HG02571 (cell line): ENCODE results near the gene TTLL3.
"Not testable (repeated sequence)": the region's sequence is repeated elsewhere in the genome, so short reads cannot be mapped to it uniquely, and the experiment has no call there.

Experiments
- ATAC-seq: cut with Tn5 transposase; IDR thresholded peaks from one replicate; pipeline ENCODE4 v1.9.1; 2021; ENCODE audit warnings: mild to moderate bottlenecking, moderate library complexity; ENCODE audit not compliant: unreplicated experiment

TTLL3 gene, protein sequence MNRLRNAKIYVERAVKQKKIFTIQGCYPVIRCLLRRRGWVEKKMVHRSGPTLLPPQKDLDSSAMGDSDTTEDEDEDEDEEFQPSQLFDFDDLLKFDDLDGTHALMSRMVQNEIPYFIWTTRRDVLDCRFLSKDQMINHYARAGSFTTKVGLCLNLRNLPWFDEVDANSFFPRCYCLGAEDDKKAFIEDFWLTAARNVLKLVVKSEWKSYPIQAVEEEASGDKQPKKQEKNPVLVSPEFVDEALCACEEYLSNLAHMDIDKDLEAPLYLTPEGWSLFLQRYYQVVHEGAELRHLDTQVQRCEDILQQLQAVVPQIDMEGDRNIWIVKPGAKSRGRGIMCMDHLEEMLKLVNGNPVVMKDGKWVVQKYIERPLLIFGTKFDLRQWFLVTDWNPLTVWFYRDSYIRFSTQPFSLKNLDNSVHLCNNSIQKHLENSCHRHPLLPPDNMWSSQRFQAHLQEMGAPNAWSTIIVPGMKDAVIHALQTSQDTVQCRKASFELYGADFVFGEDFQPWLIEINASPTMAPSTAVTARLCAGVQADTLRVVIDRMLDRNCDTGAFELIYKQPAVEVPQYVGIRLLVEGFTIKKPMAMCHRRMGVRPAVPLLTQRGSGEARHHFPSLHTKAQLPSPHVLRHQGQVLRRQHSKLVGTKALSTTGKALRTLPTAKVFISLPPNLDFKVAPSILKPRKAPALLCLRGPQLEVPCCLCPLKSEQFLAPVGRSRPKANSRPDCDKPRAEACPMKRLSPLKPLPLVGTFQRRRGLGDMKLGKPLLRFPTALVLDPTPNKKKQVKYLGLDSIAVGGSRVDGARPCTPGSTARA

DNA sequence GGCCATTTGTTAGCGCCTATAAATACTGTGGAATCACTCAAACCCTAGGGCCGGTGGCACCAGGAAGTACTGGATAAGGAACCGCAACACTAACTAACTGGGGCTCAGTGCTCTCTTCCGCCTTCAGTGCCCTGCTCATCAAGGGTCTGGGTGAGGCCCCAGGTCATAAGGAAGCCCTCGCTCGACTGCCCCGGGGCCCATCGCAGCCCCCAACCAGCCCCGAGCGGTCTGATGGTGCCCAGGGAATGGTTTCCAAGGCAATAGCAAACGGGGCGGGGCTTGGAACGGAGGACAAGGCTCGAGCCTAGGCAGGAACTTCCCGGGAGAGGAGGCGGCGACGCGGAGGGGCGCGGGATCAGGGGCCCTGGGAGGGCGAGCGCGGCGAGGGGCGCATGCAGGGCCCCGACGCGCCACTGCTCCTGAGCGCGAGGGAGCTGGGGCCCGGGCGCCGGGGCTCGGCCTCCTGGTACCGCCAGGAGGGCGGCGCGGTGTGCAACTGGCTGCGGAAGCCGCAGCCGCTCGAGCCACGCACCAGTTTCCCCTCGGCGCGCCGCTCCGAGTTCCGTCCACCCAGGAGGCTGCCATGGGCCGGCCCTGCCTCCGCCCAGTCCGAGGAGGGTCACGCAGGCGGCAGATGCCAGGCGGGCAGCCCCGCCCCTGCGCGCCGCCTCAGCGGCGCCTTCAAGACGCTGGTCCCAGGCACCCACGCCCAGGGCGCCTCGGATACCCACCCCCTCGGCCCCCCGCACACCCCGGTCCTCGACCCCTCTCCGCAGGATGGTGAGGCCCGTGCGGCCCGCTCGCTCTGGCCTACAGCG is at the start of gene TTLL3:
TTLL3 (plus strand) TSS at position 648 of the 818 bp plus-strand sequence. CDS start 400 bp downstream, outside the sequence.
- peak; percentile 50 for ATAC-seq

DNA sequence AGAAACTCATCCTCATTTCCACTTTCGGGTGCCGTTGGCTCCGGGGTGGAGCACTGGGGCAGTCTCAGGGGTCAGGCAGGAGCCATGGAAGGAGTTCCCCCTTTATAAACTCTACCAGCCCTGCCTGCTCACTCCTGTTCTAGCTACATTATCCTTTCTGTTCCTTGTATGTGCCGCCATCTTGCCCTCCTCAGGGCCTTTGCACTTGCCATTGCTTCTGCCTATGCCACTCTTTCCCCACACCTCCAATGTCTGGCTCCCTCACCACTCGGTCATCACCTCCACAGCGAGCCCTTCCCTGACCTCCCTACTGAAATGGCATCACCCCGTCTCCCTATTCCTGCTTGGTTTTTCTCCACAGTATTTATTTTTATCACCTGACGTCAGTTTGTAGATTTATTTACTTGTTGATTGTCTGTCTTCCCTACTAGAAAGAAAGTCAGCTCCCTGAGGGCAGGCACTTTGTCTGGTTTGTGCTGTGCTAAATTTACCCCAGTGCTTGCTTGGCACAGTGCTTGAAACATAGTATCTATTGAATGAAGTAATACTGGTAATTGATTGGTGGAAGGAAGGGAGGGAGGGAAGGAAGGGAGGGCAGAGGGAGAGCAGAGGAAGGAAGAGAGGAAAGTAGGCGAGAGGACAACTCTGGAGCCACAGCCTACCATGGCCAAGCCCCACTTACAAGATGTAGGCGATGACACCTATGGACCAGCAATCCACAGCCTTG is 49.1 kb upstream of the TTLL3 start:
- ATAC-seq, result no peak

GRCh38 chr3:9761919-9762318 is 48.1 kb upstream of the TTLL3 start:
- no peak for ATAC-seq

- no peak for ATAC-seq
These were observed 47.2 kb upstream of the TTLL3 start for GRCh38 chr3:9762871-9763270.

- ATAC-seq, result no peak
These were observed 44.2 kb upstream of the TTLL3 start for GRCh38 chr3:9765865-9766264.

- no peak for ATAC-seq
These were observed 42.6 kb upstream of the TTLL3 start for GRCh38 chr3:9767418-9767817.

DNA sequence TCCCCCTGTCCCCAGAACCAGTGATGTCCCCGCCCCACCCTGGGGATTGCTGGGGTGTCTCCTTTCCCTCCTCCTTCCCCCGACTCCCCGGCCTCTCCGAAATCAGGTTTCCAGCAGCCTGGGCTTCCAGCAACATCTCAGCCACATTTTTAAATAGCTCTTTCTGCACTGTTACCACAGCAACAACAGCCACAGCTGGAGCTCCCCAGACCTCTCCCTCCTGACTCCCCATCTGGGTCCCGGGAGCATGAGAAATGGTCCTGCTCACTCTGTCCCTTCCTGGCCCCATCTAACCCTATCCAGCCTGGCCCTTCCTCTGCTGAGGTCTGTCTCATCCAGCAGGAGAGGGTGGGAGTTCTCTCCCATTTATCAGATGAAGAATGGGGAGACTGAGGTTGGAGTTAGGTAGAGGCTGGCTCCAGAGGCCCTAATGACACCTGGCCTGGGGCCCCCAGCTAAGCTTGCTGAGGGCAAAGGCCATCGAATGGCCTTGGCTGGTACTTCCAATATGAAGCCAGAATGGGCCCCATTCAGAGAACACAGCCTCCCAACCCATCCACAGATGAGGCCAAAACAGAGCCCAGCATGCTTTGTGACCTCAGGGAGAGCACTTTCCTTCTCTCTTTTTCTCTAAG is 41.8 kb upstream of the TTLL3 start:
- ATAC-seq, result no peak

DNA sequence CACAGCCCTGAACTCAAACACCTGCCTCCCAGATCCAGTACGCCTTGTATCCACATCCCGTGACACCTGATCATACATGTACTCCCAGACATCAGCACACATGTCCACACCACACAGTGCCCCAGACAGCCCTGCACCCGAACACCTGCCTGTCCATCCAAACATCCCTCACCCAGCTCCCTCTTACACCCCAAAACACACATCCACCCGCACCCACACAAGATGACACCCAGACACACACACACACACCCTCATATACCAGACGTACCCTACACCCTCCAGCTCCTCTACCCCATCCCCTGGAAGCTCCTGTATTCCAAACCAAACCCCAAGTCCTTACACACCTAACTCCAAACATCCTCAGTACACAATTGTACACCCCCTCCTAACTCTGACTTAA is 41.0 kb upstream of the TTLL3 start:
- ATAC-seq, result no peak

- peak; percentile 75 for ATAC-seq
These were observed 40.4 kb upstream of the TTLL3 start, which contains the start of gene CAMK1 for GRCh38 chr3:9769426-9770275. TSS of gene CAMK1 (minus strand) at chr3:9769947. CDS start at chr3:9767749, 2,198 bp downstream.

GRCh38 chr3:9770276-9770812 is 39.7 kb upstream of the TTLL3 start:
- ATAC-seq, result no peak

DNA sequence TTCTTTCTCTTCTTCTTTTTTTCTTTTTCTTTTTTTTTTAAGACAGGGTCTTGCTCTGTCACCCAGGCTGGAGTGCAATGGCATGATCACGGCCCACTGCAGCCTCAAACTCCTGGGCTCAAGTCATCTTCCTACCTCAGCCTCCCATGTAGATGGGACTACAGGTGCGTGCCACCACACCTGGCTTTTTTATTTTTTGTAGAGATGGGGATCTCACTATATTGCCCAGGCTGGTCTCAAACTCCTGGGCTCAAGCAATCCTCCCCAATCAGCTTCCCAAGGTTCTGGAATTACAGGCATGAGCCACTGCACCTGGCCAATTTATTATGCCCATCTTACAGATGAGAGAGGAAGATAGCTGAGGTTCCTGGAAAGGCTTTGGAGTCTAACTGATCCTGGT is 39.1 kb upstream of the TTLL3 start:
- ATAC-seq, result not testable (repeated sequence)

GRCh38 chr3:9776896-9777693 is 33.0 kb upstream of the TTLL3 start:
- no peak for ATAC-seq

DNA sequence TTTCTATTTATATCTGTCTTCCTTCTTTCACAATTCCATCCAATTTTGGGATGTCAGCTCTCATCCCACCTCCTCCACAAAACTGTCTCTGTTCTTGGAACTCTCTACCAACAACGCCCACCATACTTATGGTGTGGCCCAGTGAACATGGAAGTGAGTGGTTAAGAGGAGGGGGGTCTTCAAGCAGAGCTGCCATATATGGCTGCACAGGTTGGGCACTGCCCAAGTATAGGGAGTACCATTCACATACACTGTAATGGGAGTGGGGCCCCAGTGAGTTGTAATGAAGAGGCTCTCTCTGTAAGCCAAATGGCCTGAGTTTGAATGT is 32.4 kb upstream of the TTLL3 start:
- no peak for ATAC-seq

DNA sequence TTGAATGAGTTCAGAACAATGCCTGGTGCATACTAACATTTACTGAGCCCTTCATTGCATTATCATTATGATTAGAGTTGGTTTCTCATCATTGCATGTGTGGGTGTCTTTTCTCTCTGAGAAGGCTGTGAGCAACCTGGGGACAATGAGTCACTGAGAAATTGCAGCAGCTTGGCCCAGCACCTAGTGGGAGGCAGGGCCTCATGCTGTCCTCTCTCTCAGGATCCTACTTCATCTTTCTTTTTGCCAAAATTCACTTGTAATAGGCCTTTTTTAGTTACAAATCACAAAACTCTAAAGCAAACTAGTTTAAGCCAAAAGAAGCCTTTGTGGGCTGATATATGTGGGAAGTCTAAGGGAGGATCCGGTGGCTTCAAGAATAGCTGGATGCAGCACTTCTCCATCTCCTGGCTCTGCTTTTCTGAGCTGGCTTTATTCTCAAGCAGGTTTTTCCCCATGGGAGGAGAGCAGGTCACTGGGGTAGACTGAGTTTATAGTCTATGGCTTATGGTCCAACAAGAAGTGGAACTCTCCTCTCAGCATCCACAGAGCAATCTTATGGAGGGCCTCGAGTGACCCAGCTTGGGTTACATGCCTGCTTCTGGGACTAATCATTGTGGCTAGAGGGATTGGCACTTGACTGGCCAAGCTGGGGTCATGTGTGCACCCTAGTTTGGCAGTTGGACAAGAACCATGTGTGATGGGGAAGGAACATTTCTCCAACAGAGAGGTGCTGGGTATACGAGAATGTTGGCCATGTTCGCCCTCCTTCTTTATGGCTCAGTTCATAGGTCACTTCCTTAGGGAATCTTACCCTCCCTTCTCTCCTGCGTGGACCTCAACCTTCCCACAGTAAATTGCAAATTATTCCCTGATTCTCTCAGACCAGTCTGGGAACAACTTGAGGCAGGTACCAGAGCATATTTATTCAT is 31.7 kb upstream of the TTLL3 start:
- ATAC-seq, result no peak

DNA sequence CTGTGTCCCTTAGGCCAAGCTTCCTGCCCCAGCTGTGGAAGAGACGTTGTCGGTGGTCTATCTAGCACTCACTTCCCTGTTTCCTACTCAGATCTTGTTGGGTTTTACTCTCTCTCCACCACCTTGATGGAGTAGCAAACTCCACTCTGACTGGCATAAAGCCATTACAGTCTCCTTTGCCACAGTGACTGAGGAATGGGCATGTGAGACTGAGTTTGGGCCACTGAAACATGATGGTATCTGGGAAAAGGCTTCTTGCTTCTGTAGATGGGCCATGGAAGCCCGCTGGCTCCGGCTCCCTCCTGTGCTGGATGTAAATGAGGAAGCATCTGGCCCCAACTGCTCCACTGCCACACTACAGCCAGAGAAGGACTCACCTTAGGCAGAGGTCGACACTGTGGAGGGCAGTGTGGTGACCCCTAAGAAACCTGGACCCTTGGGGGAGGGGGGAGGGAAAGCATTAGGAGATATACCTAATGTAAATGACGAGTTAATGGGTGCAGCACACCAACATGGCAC is 30.9 kb upstream of the TTLL3 start:
- ATAC-seq, result no peak

DNA sequence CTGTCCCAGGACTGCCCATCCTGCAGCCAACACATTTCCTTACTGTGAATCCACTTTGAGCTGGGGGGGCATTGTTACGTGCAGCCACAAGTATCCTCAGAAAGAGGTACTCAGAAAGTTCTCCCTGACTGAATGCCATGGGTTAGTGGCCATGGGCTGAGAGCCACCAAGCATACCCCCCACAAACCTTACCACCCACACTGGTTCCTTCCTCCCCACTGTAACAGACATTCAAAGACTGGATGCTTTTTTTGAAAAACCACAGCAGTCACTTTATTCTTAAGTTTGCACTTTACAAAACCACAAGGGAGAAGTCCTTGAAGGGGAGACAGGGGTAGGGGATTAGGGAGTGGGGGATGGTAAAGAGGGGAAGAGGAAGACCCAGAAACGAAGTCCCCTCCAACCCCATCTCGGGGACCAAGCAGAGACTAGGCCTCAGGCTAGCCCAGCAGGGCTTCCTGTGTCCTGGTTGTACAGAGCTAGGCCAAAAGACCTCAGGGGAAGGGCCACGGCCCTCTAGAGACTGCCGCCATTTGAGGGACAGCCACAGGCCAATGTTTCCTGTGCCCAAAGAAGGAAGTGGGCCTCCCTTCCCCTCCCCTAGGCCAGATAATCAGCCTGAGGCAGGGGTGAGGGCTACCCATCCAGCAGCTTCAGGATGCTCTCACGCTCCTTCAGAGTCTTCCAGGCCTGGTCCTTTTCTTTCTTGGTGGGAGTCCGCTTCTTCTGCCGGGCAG is 30.2 kb upstream of the TTLL3 start:
- ATAC-seq, result no peak
